ENCODE results near the gene COPG2. TPM values are rescaled to one million over a fixed set of nuclear protein-coding genes. Genes with fewer than 3 reads are reported as not detected.

COPG2 gene
- total and polyA plus RNA-seq, 2 of the 8 experiments (the other 6 are each of a cell fraction or from before 2014, with no cell fraction given): 50.3 to 53.1 TPM

DNA sequence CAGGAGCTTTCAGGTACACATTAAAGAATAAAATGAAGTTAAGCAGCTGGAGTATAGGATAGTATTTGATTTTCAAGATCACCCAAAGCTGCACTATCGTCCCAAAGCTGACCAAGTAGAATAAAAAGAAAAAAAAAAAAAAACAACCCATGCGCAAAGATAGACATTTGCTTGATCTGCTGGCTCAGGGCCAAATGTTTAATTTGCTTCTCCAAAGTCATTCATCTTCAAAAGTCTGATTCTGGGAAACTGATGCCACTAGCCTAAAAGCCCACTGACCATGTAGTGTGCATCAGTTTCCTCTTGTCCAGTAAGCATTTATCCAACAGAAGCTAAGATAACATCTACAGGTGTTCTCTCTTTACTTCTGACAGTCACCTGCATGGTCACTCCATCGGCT is 162.2 kb downstream of the COPG2 start:
- Histone ChIP-seq H3K4ac (replicated peaks; ENCODE audit: insufficient read length, low read depth, low read length) (no peak overlapping the region), H4K91ac (replicated peaks; ENCODE audit: insufficient read length, low read length) (no peak overlapping the region), H2AFZ (ENCODE audit: low read length) (no peak overlapping the region), H2BK20ac (ENCODE audit: low read length) (no peak overlapping the region), H2BK5ac (ENCODE audit: low read depth, low read length) (no peak overlapping the region), H3K23ac (ENCODE audit: insufficient read length) (no peak overlapping the region), H2BK15ac (ENCODE audit: low read length) (no peak overlapping the region), H3K36me3 (ENCODE audit: control insufficient read depth in 2 of 4, insufficient read depth in 4 of 4, low read length in 3 of 4) (peaks cover 14 to 70% (median 43%) of the 10 kb centered on the region in 4 experiments), H3K18ac (ENCODE audit: extremely low read depth, low read length) (no peak overlapping the region), H3K9me3 (ENCODE audit: insufficient read depth in 2 of 2, low read depth in 1 of 2, low read length in 1 of 2) (no peaks in the 10 kb centered on the region), H3K27ac (ENCODE audit: low read depth, low read length) (no peak overlapping the region), H3K56ac (replicated peaks; ENCODE audit: insufficient read length, low read depth, low read length) (no peak overlapping the region), H3K14ac (ENCODE audit: insufficient read length) (no peak overlapping the region), H4K20me1 (replicated peaks in 1 of 2; ENCODE audit: control insufficient read depth in 1 of 2, insufficient read depth in 2 of 2, low read length in 2 of 2) (peaks cover 2 to 4% of the 10 kb centered on the region in 2 experiments), H2AK5ac (ENCODE audit: low read depth, low read length) (no peak overlapping the region), H3K27me3 (replicated peaks in 1 of 4; ENCODE audit: control insufficient read depth in 3 of 4, extremely low read depth in 1 of 4, insufficient read depth in 3 of 4, low read length in 3 of 4) (no peaks in the 10 kb centered on the region), H2BK12ac (ENCODE audit: low read depth, low read length) (no peak overlapping the region), H3K23me2 (ENCODE audit: low read depth, low read length) (no peaks in the 10 kb centered on the region; the same call in 1 of the 2 replicates), H4K8ac (ENCODE audit: extremely low read depth, insufficient read depth, low read length) (no peak overlapping the region), H3K79me2 (ENCODE audit: control insufficient read depth in 1 of 2, insufficient read depth in 2 of 2, low read length in 2 of 2) (no peaks in the 10 kb centered on the region), H4K5ac (ENCODE audit: insufficient read length, low read depth, low read length) (no peak overlapping the region), H3K9ac (replicated peaks in 1 of 4; ENCODE audit: extremely low read depth in 1 of 4, low read depth in 3 of 4, low read length in 3 of 4) (no peak overlapping the region; a peak in 1 of 7 replicates), H3K4me1 (replicated peaks in 1 of 4; ENCODE audit: control insufficient read depth in 3 of 4, insufficient read depth in 4 of 4, low read length in 3 of 4) (no peaks in the 10 kb centered on the region), H2BK120ac (replicated peaks; ENCODE audit: low read depth, low read length) (no peak overlapping the region), H3K4me3 (ENCODE audit: extremely low read depth in 1 of 4, insufficient read depth in 2 of 4, low read depth in 3 of 4, low read length in 4 of 4) (no peak overlapping the region), H3K4me2 (ENCODE audit: insufficient read depth in 1 of 2, low read depth in 2 of 2, low read length in 2 of 2) (no peak overlapping the region), H3K79me1 (ENCODE audit: low read depth, low read length) (no peaks in the 10 kb centered on the region)
- FAIRE-seq (no peak), DNase-seq (ENCODE audit: low read depth in 1 of 2, low spot score in 2 of 2) (no peak)
- WGBS, 2 experiments (ENCODE audit: extremely low coverage in 1 of 2, insufficient coverage in 1 of 2, insufficient read length in 1 of 2, insufficient replicate concordance in 2 of 2, low coverage in 1 of 2, low lambda C conversion rate in 2 of 2, missing lambda C conversion rate in 1 of 2): 91% methylated on average over 3 of the region's 3 CpGs; no CpG with 5 or more reads in 1 of the 2 experiments
- POLR2A ChIA-PET (ENCODE audit: partially characterized antibody): interaction anchor here (0.6 kb wide), 1 partner anchor 304 kb away, joined by 3 read pairs; no protein-coding TSS in a partner anchor
- CTCF ChIA-PET (ENCODE audit: partially characterized antibody): interaction anchor here (1.3 kb wide), 1 partner anchor 12 kb away, joined by 3 read pairs; no protein-coding TSS in a partner anchor
- no peak for TF ChIP-seq ZNF274 (IDR thresholded peaks at IDR 0.05; ENCODE audit: borderline replicate concordance, extremely low read depth, low read length)
- no peak for TF ChIP-seq SP2 (IDR thresholded peaks at IDR 0.05; ENCODE audit: low read length)
- TF ChIP-seq CBX5 (IDR thresholded peaks at IDR 0.05; ENCODE audit: low read depth, low read length): no peak
- no peak for TF ChIP-seq JUND (IDR thresholded peaks at IDR 0.05; ENCODE audit: low read length)
- no peak for TF ChIP-seq NANOG (IDR thresholded peaks at IDR 0.05; ENCODE audit: insufficient read depth, low read depth, low read length, poor library complexity, severe bottlenecking)
- TF ChIP-seq CBX8 (IDR thresholded peaks at IDR 0.05; ENCODE audit: borderline replicate concordance, low read depth, low read length): no peak
- TF ChIP-seq, protein P1, sequence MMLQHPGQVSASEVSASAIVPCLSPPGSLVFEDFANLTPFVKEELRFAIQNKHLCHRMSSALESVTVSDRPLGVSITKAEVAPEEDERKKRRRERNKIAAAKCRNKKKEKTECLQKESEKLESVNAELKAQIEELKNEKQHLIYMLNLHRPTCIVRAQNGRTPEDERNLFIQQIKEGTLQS (IDR thresholded peaks at IDR 0.05; ENCODE audit: insufficient read depth, low read depth, low read length): no peak
- TF ChIP-seq TEAD4 (IDR thresholded peaks at IDR 0.05; ENCODE audit: low read depth, low read length): no peak
- no peak for TF ChIP-seq RBBP5 (IDR thresholded peaks at IDR 0.05; ENCODE audit: borderline replicate concordance, low read depth, low read length)
- no peak for TF ChIP-seq SIX5 (IDR thresholded peaks at IDR 0.05; ENCODE audit: low read depth, low read length)
- TF ChIP-seq, protein P2, sequence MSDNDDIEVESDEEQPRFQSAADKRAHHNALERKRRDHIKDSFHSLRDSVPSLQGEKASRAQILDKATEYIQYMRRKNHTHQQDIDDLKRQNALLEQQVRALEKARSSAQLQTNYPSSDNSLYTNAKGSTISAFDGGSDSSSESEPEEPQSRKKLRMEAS (IDR thresholded peaks at IDR 0.05): no peak
- TF ChIP-seq RFX5 (IDR thresholded peaks at IDR 0.05; ENCODE audit: borderline replicate concordance, low read depth, low read length): no peak

Measured in H1 (cell line).